Astrocyte (in vitro differentiated cells and primary cell): ENCODE results near the gene SMARCB1. TPM values are rescaled to one million over a fixed set of nuclear protein-coding genes. Genes with fewer than 3 reads are reported as not detected.
"Not testable (repeated sequence)": the region's sequence is repeated elsewhere in the genome, so short reads cannot be mapped to it uniquely, and the experiment has no call there.

Experiments
- DNase-seq: peaks from one replicate; pipeline ENCODE4 v3.0.0-alpha.2; 2010; ENCODE audit warnings: low read depth
- FAIRE-seq: peaks from 2 replicates; lab custom pipeline; 2011; peaks lifted over from hg19 to GRCh38; lab: Jason Lieb, UNC
- H2AFZ ChIP-seq: 2 replicates; pipeline ENCODE4 v1.6.0; 2012; ENCODE audit warnings: low read depth, low read length, inconsistent platforms
- H3K27ac ChIP-seq: 2 replicates; pipeline ENCODE4 v1.5.1; 2011; ENCODE audit warnings: low read depth, low read length, inconsistent platforms
- H3K27me3 ChIP-seq: 2 replicates; pipeline ENCODE4 v1.6.0; 2011; ENCODE audit warnings: low read length, inconsistent platforms; ENCODE audit not compliant: insufficient read depth
- H3K36me3 ChIP-seq: 2 replicates; pipeline ENCODE4 v1.5.1; 2011; ENCODE audit warnings: low read length, inconsistent platforms; ENCODE audit not compliant: insufficient read depth
- H3K4me1 ChIP-seq: 2 replicates; pipeline ENCODE4 v1.5.1; 2011; ENCODE audit warnings: low read length, inconsistent platforms; ENCODE audit not compliant: insufficient read depth
- H3K4me2 ChIP-seq: 2 replicates; pipeline ENCODE4 v1.6.0; 2012; ENCODE audit warnings: low read length, inconsistent platforms
- H3K4me3 ChIP-seq: 2 replicates; pipeline ENCODE4 v1.5.1; 2011; ENCODE audit warnings: low read depth, mild to moderate bottlenecking, low read length, inconsistent platforms; ENCODE audit not compliant: insufficient read depth
- H3K79me2 ChIP-seq: 2 replicates; pipeline ENCODE4 v1.6.0; 2012; ENCODE audit warnings: mild to moderate bottlenecking, low read length, inconsistent platforms; ENCODE audit not compliant: insufficient read depth
- H3K9ac ChIP-seq: 2 replicates; pipeline ENCODE4 v1.6.0; 2012; ENCODE audit warnings: mild to moderate bottlenecking, low read length, inconsistent platforms
- H3K9me3 ChIP-seq: 2 replicates; pipeline ENCODE4 v1.5.1; 2012; ENCODE audit warnings: low read depth, mild to moderate bottlenecking, low read length, inconsistent platforms; ENCODE audit not compliant: insufficient read depth
- H4K20me1 ChIP-seq: 2 replicates; pipeline ENCODE4 v1.6.0; 2012; ENCODE audit warnings: low read length, inconsistent platforms; ENCODE audit not compliant: insufficient read depth
- H3K27ac Mint-ChIP-seq: one replicate; pipeline ENCODE4 v1.8.0; 2021; ENCODE audit warnings: mild to moderate bottlenecking, mixed read lengths; ENCODE audit not compliant: unreplicated experiment
- H3K27me3 Mint-ChIP-seq: one replicate; pipeline ENCODE4 v1.8.0; 2021; ENCODE audit warnings: low read depth, mixed read lengths; ENCODE audit not compliant: unreplicated experiment
- H3K36me3 Mint-ChIP-seq: one replicate; pipeline ENCODE4 v1.8.0; 2021; ENCODE audit warnings: low read depth, mixed read lengths; ENCODE audit not compliant: unreplicated experiment
- H3K4me1 Mint-ChIP-seq: one replicate; pipeline ENCODE4 v1.8.0; 2021; ENCODE audit warnings: low read depth, mixed read lengths; ENCODE audit not compliant: unreplicated experiment
- H3K4me3 Mint-ChIP-seq: one replicate; pipeline ENCODE4 v1.8.0; 2021; ENCODE audit warnings: mild to moderate bottlenecking, moderate library complexity, mixed read lengths; ENCODE audit not compliant: unreplicated experiment
- H3K9me3 Mint-ChIP-seq: one replicate; pipeline ENCODE4 v1.8.0; 2021; ENCODE audit warnings: mild to moderate bottlenecking, mixed read lengths; ENCODE audit not compliant: unreplicated experiment
- EZH2 ChIP-seq: IDR thresholded peaks from 2 replicates; pipeline ENCODE4 v1.6.1; 2012; ENCODE audit warnings: mild to moderate bottlenecking, low read length, inconsistent platforms; ENCODE audit not compliant: insufficient read depth
- total RNA-seq: library from RNA; stranded (reverse); gene quantifications from 2 replicates; pipeline ENCODE4 v1.2.1, GENCODE V29; 2021
- TF ChIP-seq, protein P1 (sequence below): IDR thresholded peaks from 2 replicates; pipeline ENCODE4 v1.5.1; 2011; ENCODE audit warnings: low read depth, mild to moderate bottlenecking, inconsistent platforms, low read length, moderate library complexity; ENCODE audit not compliant: insufficient read depth

The SMARCB1 gene
- total RNA-seq, 1 donor from 2014 or later: 91.3 TPM

DNA sequence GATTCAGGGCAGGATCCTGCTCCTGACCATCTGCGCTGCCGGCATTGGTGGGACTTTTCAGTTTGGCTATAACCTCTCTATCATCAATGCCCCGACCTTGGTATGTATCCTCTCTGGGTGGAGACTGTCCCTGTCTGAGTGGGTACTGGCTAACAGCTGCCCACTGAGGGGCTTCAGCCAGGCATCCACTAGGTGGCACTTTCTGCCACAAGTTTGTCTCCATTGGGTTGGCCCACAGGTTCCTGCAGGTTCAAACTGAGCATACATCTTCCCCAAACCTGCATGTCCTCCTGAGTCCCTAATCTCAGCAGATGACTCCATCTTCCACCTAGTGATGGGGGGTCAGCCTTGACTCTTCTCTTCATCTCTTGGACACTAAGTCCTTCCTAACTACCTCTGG, 75.3 kb downstream of the SMARCB1 start:
- H3K36me3 Mint-ChIP-seq: peaks cover 12% of the 10 kb centered on the region
- TF ChIP-seq EZH2: no peak
- TF ChIP-seq, protein P1, sequence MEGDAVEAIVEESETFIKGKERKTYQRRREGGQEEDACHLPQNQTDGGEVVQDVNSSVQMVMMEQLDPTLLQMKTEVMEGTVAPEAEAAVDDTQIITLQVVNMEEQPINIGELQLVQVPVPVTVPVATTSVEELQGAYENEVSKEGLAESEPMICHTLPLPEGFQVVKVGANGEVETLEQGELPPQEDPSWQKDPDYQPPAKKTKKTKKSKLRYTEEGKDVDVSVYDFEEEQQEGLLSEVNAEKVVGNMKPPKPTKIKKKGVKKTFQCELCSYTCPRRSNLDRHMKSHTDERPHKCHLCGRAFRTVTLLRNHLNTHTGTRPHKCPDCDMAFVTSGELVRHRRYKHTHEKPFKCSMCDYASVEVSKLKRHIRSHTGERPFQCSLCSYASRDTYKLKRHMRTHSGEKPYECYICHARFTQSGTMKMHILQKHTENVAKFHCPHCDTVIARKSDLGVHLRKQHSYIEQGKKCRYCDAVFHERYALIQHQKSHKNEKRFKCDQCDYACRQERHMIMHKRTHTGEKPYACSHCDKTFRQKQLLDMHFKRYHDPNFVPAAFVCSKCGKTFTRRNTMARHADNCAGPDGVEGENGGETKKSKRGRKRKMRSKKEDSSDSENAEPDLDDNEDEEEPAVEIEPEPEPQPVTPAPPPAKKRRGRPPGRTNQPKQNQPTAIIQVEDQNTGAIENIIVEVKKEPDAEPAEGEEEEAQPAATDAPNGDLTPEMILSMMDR: peak; percentile 45
- no peak overlapping the region for H3K27ac Mint-ChIP-seq
- H3K4me3 ChIP-seq: no peak overlapping the region
- H3K27ac ChIP-seq: no peak overlapping the region
- H3K79me2 ChIP-seq: no peaks in the 10 kb centered on the region
- H3K27me3 ChIP-seq: no peaks in the 10 kb centered on the region
- H3K27me3 Mint-ChIP-seq: no peaks in the 10 kb centered on the region
- no peaks in the 10 kb centered on the region for H3K36me3 ChIP-seq
- H3K4me3 Mint-ChIP-seq: no peak overlapping the region
- H3K9me3 ChIP-seq: no peaks in the 10 kb centered on the region
- peaks cover 7% of the 10 kb centered on the region for H3K4me1 Mint-ChIP-seq
- peaks cover 7% of the 10 kb centered on the region for H3K4me1 ChIP-seq
- H4K20me1 ChIP-seq: no peaks in the 10 kb centered on the region
- H3K9me3 Mint-ChIP-seq: no peaks in the 10 kb centered on the region
- FAIRE-seq (no peak), DNase-seq (no peak)
- H2AFZ ChIP-seq: no peak overlapping the region
- no peak overlapping the region for H3K9ac ChIP-seq
- H3K4me2 ChIP-seq: no peak overlapping the region

DNA sequence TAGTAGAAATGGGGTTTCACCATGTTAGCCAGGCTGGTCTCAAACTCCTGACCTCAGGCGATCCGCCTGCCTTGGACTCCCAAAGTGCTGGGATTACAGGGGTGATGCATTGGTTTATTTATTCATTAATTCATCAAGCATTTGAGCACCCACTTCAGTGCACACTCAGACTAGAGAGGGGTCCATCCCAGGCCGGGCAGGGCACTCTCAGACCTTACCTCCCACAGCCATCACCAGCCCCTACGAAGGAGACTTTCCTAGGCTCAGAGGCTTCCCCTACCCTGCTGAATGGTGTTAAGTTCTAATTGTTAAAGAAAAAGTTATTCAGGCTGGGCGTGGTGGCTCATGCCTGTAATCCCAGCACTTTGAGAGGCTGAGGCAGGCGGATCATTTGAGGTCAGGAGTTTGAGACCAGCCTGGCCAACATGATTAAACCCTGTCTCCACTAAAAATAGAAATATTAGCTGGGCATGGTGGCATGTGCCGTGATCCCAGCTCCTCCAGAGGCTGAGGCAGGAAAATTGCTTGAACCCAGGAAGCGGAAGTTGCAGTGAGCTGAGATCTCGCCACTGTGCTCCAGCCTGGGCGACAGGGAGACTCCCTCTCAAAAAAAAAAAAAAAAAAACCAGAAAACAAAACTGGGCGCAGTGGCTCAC, 77.9 kb downstream of the SMARCB1 start:
- not testable (repeated sequence) for H3K9ac ChIP-seq, DNase-seq, H3K27ac ChIP-seq, H3K27me3 ChIP-seq, H3K4me3 Mint-ChIP-seq, H3K4me2 ChIP-seq, H3K79me2 ChIP-seq, H3K4me1 Mint-ChIP-seq, H3K9me3 Mint-ChIP-seq, H3K9me3 ChIP-seq, H3K27me3 Mint-ChIP-seq, H2AFZ ChIP-seq, H3K4me3 ChIP-seq, H3K4me1 ChIP-seq, H3K36me3 ChIP-seq, H4K20me1 ChIP-seq, FAIRE-seq, H3K27ac Mint-ChIP-seq
- peaks cover 33% of the 10 kb centered on the region for H3K36me3 Mint-ChIP-seq

DNA sequence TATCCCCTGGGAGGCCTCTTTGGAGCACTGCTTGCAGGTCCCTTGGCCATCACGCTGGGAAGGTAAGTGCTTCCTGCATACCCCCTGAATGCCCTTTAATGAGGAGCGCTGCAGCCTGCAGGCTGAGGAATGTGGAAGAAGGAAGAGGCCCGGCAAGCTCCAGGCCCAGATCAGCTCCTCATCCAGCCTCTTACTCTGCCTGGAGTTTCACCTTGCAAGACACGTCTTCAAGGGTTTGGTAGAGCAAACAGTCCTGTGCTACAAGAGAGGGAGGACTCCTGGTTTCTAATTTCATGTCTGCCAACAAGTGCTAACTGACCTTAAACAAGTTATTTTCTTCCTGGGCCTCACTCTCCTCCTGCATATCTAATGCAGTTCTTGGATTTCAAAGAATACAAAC, 81.8 kb downstream of the SMARCB1 start:
- Histone ChIP-seq H4K20me1 (no peaks in the 10 kb centered on the region), H3K27ac (no peak overlapping the region), H2AFZ (no peak overlapping the region), H3K4me1 (no peaks in the 10 kb centered on the region), H3K36me3 (no peaks in the 10 kb centered on the region), H3K79me2 (no peaks in the 10 kb centered on the region), H3K4me3 (no peak overlapping the region), H3K9me3 (no peaks in the 10 kb centered on the region), H3K9ac (no peak overlapping the region), H3K27me3 (no peaks in the 10 kb centered on the region), H3K4me2 (no peak overlapping the region)
- H3K27me3 Mint-ChIP-seq: no peaks in the 10 kb centered on the region
- H3K4me3 Mint-ChIP-seq: no peak overlapping the region
- FAIRE-seq: no peak
- no peak for DNase-seq
- H3K27ac Mint-ChIP-seq: no peak overlapping the region
- TF ChIP-seq, protein P1: no peak
- no peak for TF ChIP-seq EZH2
- H3K36me3 Mint-ChIP-seq: peaks cover 35% of the 10 kb centered on the region
- no peaks in the 10 kb centered on the region for H3K4me1 Mint-ChIP-seq
- no peaks in the 10 kb centered on the region for H3K9me3 Mint-ChIP-seq
